Calu3 (cell line): ENCODE measurements around the gene LIMS2. TPM values are rescaled to one million over a fixed set of nuclear protein-coding genes. Genes with fewer than 3 reads are reported as not detected.

Source experiments
- BruUV-seq: library from RNA; stranded (reverse); fragments of 400-500 nt; replicated peaks from 2 replicates; lab custom pipeline; 2021; lab: Mats Ljungman, UMichigan
- CTCF ChIA-PET: fragments of 300-600 bp; sonication (Branson Sonifier 250); formaldehyde crosslinking; loops from one replicate; lab custom pipeline; 2022; ENCODE audit warnings: antibody characterized with exemption; lab: Charles Lee
- DNase-seq: peaks from one replicate; pipeline ENCODE4 v3.0.0; 2022
- H3K27ac Mint-ChIP-seq: one replicate; pipeline ENCODE4 v1.8.0; 2022; ENCODE audit warnings: mixed read lengths; ENCODE audit not compliant: unreplicated experiment
- H3K27me3 Mint-ChIP-seq: one replicate; pipeline ENCODE4 v1.8.0; 2022; ENCODE audit warnings: mixed read lengths; ENCODE audit not compliant: unreplicated experiment
- H3K36me3 Mint-ChIP-seq: one replicate; pipeline ENCODE4 v1.8.0; 2022; ENCODE audit warnings: mild to moderate bottlenecking, moderate library complexity, mixed read lengths; ENCODE audit not compliant: insufficient read depth, unreplicated experiment
- H3K4me1 Mint-ChIP-seq: one replicate; pipeline ENCODE4 v1.8.0; 2022; ENCODE audit warnings: mild to moderate bottlenecking, low read depth, mixed read lengths; ENCODE audit not compliant: unreplicated experiment
- H3K4me3 Mint-ChIP-seq: one replicate; pipeline ENCODE4 v1.8.0; 2022; ENCODE audit warnings: mild to moderate bottlenecking, low read depth, moderate library complexity, mixed read lengths; ENCODE audit not compliant: unreplicated experiment
- H3K9me3 Mint-ChIP-seq: one replicate; pipeline ENCODE4 v1.8.0; 2022; ENCODE audit warnings: low read depth, mixed read lengths; ENCODE audit not compliant: unreplicated experiment
- CTCF ChIP-seq: fragments of 200-600 bp; IDR thresholded peaks from one replicate; pipeline ENCODE4 v1.8.0; 2022; ENCODE audit warnings: antibody characterized with exemption; ENCODE audit not compliant: unreplicated experiment
- intact Hi-C: fragments of 100-400 bp; cut with micrococcal nuclease; formaldehyde crosslinking; loops from one replicate; pipeline ENCODE4 v1.10.0; 2022; ENCODE audit not compliant: unreplicated experiment
- total RNA-seq: library from RNA; stranded (reverse); gene quantifications from 2 replicates; pipeline ENCODE4 v1.2.3, GENCODE V29; 2022

LIMS2 gene
- total RNA-seq, 1 experiment from 2014 or later: 0.31 TPM

- H3K27ac Mint-ChIP-seq: no peak overlapping the region
- DNase-seq: no peak
- no peaks in the 10 kb centered on the region for H3K4me1 Mint-ChIP-seq
- H3K4me3 Mint-ChIP-seq: no peak overlapping the region
- intact Hi-C loops: no loop called here
- no TSS peak for BruUV-seq
- no peaks in the 10 kb centered on the region for H3K9me3 Mint-ChIP-seq
- peaks cover 80% of the 10 kb centered on the region for H3K27me3 Mint-ChIP-seq
- CTCF ChIA-PET: no interaction called here
- H3K36me3 Mint-ChIP-seq: no peaks in the 10 kb centered on the region
- no peak for TF ChIP-seq CTCF
Observed at GRCh38 chr2:127661072-127661649, 14.2 kb downstream of the LIMS2 start.

GRCh38 chr2:127660291-127660578 lies 15.1 kb downstream of the LIMS2 start:
- CTCF ChIA-PET: no interaction called here
- H3K36me3 Mint-ChIP-seq: no peaks in the 10 kb centered on the region
- DNase-seq: no peak
- H3K4me3 Mint-ChIP-seq: no peak overlapping the region
- TF ChIP-seq CTCF: no peak
- no peak overlapping the region for H3K27ac Mint-ChIP-seq
- peaks cover 80% of the 10 kb centered on the region for H3K27me3 Mint-ChIP-seq
- no TSS peak for BruUV-seq
- H3K9me3 Mint-ChIP-seq: no peaks in the 10 kb centered on the region
- no peaks in the 10 kb centered on the region for H3K4me1 Mint-ChIP-seq
- intact Hi-C loops: no loop called here

GRCh38 chr2:127659408-127660290 lies 15.7 kb downstream of the LIMS2 start:
- Mint-ChIP-seq H3K9me3 (no peaks in the 10 kb centered on the region), H3K4me3 (no peak overlapping the region), H3K36me3 (no peaks in the 10 kb centered on the region), H3K27ac (no peak overlapping the region), H3K4me1 (no peaks in the 10 kb centered on the region), H3K27me3 (peaks cover 80% of the 10 kb centered on the region)
- intact Hi-C loops: no loop called here
- CTCF ChIA-PET: no interaction called here
- BruUV-seq: no TSS peak
- TF ChIP-seq CTCF: no peak
- no peak for DNase-seq

GRCh38 chr2:127658641-127659407 lies 16.5 kb downstream of the LIMS2 start:
- Mint-ChIP-seq H3K9me3 (no peaks in the 10 kb centered on the region), H3K27ac (no peak overlapping the region), H3K4me3 (no peak overlapping the region), H3K4me1 (no peaks in the 10 kb centered on the region), H3K27me3 (peaks cover 80% of the 10 kb centered on the region), H3K36me3 (no peaks in the 10 kb centered on the region)
- no TSS peak for BruUV-seq
- CTCF ChIA-PET: interaction anchor here (0.6 kb wide), 1 partner anchor 145 kb away, joined by 5 read pairs; no protein-coding TSS in a partner anchor
- no peak for DNase-seq
- TF ChIP-seq CTCF: no peak
- intact Hi-C loops: no loop called here
